ENCODE data around the gene MYOM3.
A peak's percentile ranks its signal among the peaks of the same experiment; 100 is the strongest.

DNA sequence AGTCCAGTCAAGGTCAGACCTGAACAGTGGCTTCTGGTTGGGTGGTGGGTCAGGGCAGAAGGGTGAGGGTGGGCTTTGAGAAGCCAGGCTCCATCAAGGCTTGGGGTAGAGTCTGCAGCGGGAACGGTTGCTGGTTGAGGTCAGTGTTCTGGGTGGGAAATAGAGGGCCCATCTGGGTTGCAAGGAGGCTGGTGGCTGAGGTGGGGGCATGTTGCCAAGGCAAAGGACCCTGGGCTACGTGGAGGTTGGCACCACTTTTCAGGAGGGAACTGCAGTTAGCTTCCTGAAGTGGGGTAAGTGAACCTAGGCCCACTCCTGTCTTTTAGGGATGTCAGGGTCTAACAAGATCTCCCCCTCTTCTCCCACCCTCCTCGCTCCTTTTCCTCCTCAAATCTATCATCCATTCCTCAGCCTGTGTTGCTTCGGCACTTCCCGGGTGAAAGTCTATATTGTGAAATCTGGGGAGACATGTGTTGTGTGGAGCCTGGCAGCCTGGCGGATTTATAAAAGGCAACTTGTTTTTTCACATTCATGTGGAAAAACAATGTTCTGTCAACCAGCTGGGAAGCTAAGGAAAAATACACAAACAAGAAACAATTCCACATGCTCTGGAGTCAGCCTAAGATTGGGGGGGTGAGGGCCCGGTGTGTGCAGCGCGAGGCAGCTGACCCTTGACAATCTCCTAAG, 29.5 kb upstream of the MYOM3 start:
- TF ChIP-seq, protein P1, sequence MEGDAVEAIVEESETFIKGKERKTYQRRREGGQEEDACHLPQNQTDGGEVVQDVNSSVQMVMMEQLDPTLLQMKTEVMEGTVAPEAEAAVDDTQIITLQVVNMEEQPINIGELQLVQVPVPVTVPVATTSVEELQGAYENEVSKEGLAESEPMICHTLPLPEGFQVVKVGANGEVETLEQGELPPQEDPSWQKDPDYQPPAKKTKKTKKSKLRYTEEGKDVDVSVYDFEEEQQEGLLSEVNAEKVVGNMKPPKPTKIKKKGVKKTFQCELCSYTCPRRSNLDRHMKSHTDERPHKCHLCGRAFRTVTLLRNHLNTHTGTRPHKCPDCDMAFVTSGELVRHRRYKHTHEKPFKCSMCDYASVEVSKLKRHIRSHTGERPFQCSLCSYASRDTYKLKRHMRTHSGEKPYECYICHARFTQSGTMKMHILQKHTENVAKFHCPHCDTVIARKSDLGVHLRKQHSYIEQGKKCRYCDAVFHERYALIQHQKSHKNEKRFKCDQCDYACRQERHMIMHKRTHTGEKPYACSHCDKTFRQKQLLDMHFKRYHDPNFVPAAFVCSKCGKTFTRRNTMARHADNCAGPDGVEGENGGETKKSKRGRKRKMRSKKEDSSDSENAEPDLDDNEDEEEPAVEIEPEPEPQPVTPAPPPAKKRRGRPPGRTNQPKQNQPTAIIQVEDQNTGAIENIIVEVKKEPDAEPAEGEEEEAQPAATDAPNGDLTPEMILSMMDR (IDR thresholded peaks at IDR 0.05): no peak
- peak in 2 of 3 donors; percentile 45 to 50 for TF ChIP-seq POLR2A (IDR thresholded peaks at IDR 0.05)

Data from body of pancreas (tissue), 4 donors.